GM18867 (cell line): ENCODE results near the gene CGNL1.
A peak's percentile ranks its signal among the peaks of the same experiment; 100 is the strongest.

Experiments
- ATAC-seq: cut with Tn5 transposase; IDR thresholded peaks from one replicate; pipeline ENCODE4 v1.9.1; 2021; ENCODE audit warnings: mild to moderate bottlenecking, moderate library complexity; ENCODE audit not compliant: unreplicated experiment

The CGNL1 gene

DNA sequence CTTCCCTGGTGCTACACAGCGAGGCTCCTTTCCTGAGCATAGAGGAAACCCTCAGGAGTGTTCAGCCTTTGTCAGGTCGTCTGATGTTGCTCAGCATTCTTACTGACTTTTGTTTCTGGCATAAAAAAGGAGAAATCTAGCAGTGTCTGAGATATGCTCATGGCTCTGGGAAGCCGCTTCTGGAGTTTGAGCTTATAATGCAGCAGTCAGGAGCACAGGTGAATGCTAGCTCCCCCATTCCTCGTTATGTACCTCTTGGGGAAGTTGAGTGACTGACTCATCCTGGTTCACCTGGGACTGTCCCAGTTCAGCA, 166.2 kb downstream of the CGNL1 start:
- ATAC-seq, result no peak

- ATAC-seq, result no peak
Measured at GRCh38 chr15:57544848-57545480, 168.7 kb downstream of the CGNL1 start.

DNA sequence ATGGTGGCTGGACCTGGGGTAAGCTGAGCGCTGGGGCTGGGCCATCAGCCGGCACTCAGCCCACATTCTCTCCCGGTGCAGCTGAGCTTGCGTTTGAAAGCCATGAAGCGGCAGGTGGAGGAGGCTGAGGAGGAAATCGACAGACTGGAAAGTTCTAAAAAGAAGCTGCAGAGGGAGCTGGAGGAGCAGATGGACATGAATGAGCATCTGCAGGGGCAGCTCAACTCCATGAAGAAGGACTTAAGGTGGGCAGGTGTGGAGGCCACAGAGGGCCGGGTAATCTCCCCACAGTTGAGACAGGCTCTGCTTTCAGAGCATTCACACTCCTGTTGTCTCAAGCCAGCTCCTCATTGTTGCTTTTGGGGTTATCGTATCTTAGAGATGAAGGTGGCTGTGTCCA, 169.7 kb downstream of the CGNL1 start:
- no peak for ATAC-seq

DNA sequence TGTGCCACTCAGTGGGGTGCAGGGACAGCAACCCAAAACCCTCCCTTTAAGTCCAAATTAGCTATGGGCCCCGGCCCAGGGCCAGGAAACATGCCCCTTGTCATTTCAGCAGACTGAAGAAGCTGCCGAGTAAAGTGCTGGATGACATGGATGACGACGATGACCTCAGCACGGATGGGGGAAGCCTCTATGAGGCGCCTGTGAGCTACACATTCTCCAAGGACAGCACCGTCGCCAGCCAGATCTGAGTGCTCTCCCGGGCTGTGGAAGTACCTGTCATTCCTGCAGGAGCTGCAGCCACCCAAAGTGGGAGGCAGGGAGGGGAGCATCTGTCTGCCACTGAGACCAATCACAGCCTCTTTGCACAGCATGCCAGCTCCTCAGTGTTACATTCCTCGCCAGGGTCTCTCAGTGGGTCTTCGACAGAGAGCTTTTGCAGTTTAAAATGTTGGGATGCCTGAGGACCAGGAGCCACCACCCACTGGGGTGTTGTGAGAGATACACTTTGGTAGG, 171.0 kb downstream of the CGNL1 start:
- no peak for ATAC-seq

DNA sequence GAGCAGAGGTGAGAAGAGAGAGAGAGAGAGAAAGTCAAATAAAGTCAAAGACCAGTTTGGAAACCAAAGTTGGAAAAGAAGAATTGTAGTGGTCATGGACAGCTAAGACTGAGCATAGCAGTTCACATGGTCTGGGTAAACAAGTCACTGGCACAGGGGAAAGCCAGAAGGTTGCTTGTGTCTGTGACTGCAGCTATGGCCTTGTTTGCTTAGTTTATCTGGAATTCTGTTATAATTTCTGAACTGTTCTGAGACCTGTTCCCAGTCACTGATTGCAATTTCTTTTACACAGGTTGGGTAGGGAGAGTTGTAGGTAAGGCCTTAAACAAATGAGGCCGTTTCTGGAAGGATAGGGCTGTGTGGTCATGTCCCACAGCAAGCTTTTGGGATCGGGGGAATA, 172.0 kb downstream of the CGNL1 start:
- ATAC-seq, result no peak

- no peak for ATAC-seq
Measured at GRCh38 chr15:57548835-57549234, 172.5 kb downstream of the CGNL1 start.

DNA sequence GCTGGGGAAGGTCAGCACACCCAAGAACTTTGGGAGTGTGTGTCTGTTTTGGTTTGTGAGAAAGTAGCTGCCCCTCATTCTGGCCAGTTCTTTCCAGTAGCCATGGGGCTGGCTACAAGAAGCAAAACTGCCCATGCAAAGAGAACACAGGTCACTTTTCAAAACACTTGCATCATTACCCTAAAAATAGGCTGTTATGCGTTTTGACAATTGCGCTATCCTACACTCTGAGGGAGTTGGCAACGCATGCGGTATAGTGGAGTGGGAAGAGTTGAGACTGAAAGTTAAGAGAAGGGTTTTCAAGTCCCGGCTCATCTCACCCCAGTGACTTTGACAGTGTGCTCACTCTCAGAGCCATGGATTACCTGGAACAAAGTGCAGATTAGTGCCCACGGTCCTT, 173.6 kb downstream of the CGNL1 start:
- ATAC-seq, result no peak

GRCh38 chr15:57550640-57551039, 174.3 kb downstream of the CGNL1 start:
- ATAC-seq, result no peak

DNA sequence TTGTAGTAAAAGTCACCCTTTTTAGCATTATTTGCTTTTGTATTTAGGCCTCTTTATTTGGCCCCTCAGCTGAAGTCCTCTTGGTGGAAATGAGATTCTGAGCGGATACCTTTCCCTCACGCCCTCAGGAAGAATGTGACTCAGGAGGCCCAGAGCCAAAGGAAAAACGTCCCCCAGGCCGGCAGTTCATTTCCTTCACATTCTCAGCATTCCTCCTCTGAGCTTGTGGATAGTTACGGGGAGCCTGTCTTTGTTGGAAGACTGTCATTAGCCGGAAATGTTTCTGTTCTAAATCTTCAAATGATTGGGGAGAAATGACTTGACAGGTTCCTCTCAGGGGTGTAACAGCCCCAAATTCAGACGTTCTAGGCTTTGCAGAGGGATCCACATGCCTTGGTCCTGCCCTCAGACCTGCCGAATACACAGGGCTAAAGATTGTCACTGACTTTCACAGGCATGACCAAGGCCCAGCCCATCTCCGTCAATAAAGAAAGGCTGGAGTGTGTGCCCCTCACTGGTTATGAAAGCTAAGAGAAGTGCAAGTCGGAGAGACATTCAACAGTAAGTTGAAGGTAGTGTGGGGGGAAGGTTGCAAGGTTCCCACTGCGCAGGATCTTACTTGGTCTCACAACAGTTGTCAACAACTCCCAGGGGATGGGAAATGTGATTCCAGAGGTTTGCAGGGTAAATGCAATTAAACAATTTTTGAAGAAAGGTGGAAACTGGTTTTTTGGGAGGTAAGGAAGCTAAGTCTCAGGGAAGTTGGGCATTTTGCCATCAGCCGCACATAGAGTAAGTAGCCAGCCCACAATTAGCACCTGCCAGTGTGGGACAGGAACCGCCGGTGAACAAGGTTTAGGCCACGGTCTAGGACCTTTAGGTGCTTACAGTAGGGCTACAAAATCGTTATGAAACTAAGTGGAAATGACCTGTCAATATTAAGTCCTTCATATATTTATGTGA, 175.7 kb downstream of the CGNL1 start:
- ATAC-seq, result no peak

GRCh38 chr15:57552678-57553334, 176.5 kb downstream of the CGNL1 start:
- no peak for ATAC-seq

DNA sequence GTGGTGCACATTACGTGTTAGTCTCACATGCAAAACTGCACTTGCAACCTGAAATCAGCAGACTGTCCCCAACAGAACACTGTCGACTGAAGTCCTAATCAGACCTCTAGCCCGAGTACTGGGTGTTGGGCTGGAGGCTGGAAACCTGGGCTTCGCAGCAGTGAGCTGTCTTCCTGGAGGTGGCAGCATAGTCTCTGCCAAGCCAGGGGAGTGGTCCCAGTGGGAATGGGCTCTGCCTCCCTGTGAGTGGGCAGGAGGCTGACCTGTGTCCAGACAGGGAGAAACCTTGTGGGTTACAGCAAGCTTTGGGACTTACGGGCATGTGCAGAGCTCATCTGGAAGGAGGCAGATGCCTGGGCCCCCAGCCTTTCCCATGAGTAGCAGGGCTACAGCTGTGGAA, 177.2 kb downstream of the CGNL1 start:
- ATAC-seq, result no peak

GRCh38 chr15:57554063-57554811, 177.9 kb downstream of the CGNL1 start:
- ATAC-seq, result no peak

DNA sequence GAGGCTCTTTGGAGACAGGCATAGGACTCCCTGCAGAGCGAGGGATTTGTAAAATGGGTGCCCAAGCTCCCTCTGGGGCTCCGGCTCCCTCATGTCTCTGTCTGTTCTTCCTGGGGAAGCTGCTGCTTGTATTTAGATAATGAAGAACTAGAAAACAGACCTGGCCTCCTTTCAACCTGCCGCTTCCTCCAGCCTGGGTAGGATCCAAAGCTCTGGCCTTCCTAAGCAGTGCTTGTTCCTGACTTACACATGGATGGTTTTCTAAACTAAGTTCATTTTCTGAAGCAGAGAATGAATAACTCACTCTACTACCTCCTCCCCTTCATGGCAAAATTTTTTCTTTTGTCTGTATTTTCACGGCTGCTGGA, 178.5 kb downstream of the CGNL1 start:
- no peak for ATAC-seq

GRCh38 chr15:57555270-57555669, 179.0 kb downstream of the CGNL1 start:
- ATAC-seq, result no peak

- ATAC-seq, result no peak
Measured at GRCh38 chr15:57556040-57556439, 179.7 kb downstream of the CGNL1 start.

DNA sequence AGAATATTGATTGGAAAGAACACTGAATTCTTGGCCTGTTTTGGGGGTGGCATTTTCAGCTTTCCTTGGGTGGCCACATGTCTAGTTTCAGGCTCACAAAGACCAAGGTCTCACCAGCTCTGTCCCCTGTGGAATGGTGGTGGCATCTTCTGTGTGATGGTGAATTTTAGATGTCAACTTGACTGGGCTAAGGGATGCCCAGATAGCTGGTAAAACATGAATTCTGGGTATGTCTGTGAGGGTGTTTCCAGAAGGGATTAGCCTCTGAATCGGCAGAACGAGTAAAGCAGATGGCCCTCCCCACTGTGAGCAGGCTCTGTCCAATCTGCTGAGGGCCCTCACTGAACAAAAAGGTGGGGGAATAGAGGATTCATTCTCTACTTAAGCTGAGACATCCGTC, 181.0 kb downstream of the CGNL1 start:
- ATAC-seq, result no peak

- ATAC-seq, result no peak
Measured at GRCh38 chr15:57557810-57558209, 181.5 kb downstream of the CGNL1 start.

GRCh38 chr15:57559875-57560274, 183.6 kb downstream of the CGNL1 start:
- no peak for ATAC-seq

DNA sequence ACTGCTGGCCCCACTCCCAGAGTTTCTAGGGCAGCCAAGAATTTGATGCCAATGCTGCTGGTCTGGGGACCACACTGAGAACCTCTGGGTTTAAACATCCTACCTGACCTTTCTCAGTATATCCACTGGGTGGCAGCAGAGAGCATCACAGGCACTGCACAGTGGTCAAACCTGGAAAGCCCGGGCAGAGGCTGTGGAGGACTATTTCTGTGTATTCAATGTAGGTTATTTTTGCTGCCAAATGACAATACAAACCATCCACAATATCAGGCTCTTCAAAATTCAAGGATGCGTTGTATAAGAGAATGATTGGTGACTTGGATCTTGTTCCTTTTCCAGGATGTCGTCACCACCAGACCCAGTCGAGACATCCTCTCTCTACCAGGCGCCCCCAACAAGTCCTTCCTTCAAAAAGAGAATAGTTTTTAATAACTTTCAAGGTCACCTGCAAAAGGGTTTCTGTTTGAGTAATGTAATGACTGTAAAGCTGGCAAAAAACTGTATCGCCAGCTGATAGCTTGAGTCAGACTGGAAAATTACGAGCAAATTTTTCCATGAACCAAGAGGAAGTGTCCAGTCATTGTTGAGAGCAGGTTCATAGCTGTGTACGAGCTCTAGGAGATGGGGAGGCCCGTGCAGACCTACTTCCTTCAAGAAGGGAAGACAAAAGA, 184.9 kb downstream of the CGNL1 start:
- ATAC-seq, result peak; percentile 92

- ATAC-seq, result no peak
Measured at GRCh38 chr15:57562196-57562769, 186.0 kb downstream of the CGNL1 start.
